Kidney (tissue), 14 donors: ENCODE results near the gene ADTRP. TPM values are rescaled to one million over a fixed set of nuclear protein-coding genes. Genes with fewer than 3 reads are reported as not detected.

Experiments
- DNase-seq, 5 donors: peaks; one replicate each; pipeline ENCODE4 v3.0.0-alpha.2; 2013 to 2020
- FAIRE-seq: peaks from 2 replicates; lab custom pipeline; 2012; peaks lifted over from hg19 to GRCh38; lab: Jason Lieb, UNC
- H3K27ac ChIP-seq, 2 donors: one replicate each; pipeline ENCODE4 v1.7.0; 2013; ENCODE audit warnings: low read depth in 2 of 2, low read length in 2 of 2, inconsistent platforms in 1 of 2
- H3K27me3 ChIP-seq: one replicate; pipeline ENCODE4 v1.7.1; 2013; ENCODE audit warnings: low read length, inconsistent platforms; ENCODE audit not compliant: control insufficient read depth, insufficient read depth
- H3K36me3 ChIP-seq, 3 donors: one replicate each; pipeline versions ENCODE4 v1.7.0 to v1.7.1; 2013; ENCODE audit warnings: low read length in 3 of 3, control low read depth in 1 of 3, inconsistent platforms in 1 of 3; ENCODE audit not compliant: insufficient read depth in 3 of 3, control insufficient read depth in 2 of 3
- H3K4me1 ChIP-seq, 3 donors: one replicate each; pipeline versions ENCODE4 v1.7.0 to v1.7.1; 2013; ENCODE audit warnings: low read length in 3 of 3, inconsistent platforms in 1 of 3, low read depth in 1 of 3; ENCODE audit not compliant: control insufficient read depth in 2 of 3, insufficient read depth in 2 of 3
- H3K4me3 ChIP-seq, 3 donors: one replicate each; pipeline versions ENCODE4 v1.7.0 to v1.8.1; 2013; ENCODE audit warnings: low read length in 3 of 3, control low read depth in 1 of 3, inconsistent platforms in 1 of 3
- H3K9ac ChIP-seq, 3 donors: one replicate each; pipeline versions ENCODE4 v1.7.0 to v1.7.1; 2013; ENCODE audit warnings: low read length in 3 of 3, control low read depth in 1 of 3, inconsistent platforms in 1 of 3
- H3K9me3 ChIP-seq, 3 donors: one replicate each; pipeline versions ENCODE4 v1.7.0 to v1.7.1; 2013; ENCODE audit warnings: low read length in 3 of 3, control low read depth in 1 of 3, inconsistent platforms in 1 of 3; ENCODE audit not compliant: control insufficient read depth in 2 of 3, insufficient read depth in 1 of 3
- CTCF ChIP-seq: IDR thresholded peaks from 3 replicates; pipeline ENCODE4 v1.5.1; 2012; ENCODE audit warnings: mild to moderate bottlenecking, moderate library complexity, borderline replicate concordance; ENCODE audit not compliant: insufficient read depth; ENCODE audit errors: extremely low read depth
- intact Hi-C: fragments of 100-400 bp; cut with DNase I; formaldehyde crosslinking; loops from one replicate; pipeline ENCODE4 v1.11.1; 2022
- polyA plus RNA-seq: library from polyadenylated mRNA; stranded (reverse); fragments of 350-450 nt; fragmentation: Illumina TruSeq; extraction: RNeasy Lipid Tissue Mini Kit (QIAGEN cat#74804); gene quantifications from one replicate; pipeline ENCODE4 v1.2.3, GENCODE V29; 2014; ENCODE audit warnings: low read depth, low replicate concordance; ENCODE audit not compliant: insufficient read depth
- total RNA-seq: library from RNA; stranded (reverse); fragmentation: NEBNext Ultra II Directional; extraction: Animal tissue kit (Norgen Biotek cat#: 25700); gene quantifications from one replicate; pipeline ENCODE4 v1.2.1, GENCODE V29; 2021
- donor health status: control.
- donor health status: control.
- donor health status: control.
- donor health status: control.
- donor health status: control.
- donor health status: DM: yes; HTN: yes; CAD: no.
- donor health status: Normal renal cell carcinoma (clear cell type).

Gene ADTRP
- total and polyA plus RNA-seq, 2 donors from 2014 or later, result 2.7 to 5.9 TPM

GRCh38 chr6:11793277-11793676 lies 14.7 kb upstream of the ADTRP start:
- DNase-seq (no peak), FAIRE-seq (no peak)
- H3K4me3 ChIP-seq, result no peak overlapping the region
- H3K36me3 ChIP-seq, result no peaks in the 10 kb centered on the region
- no peaks in the 10 kb centered on the region for H3K9me3 ChIP-seq
- TF ChIP-seq CTCF, result no peak
- intact Hi-C loops, result no loop called here
- peaks cover 0 to 8% (median 6%) of the 10 kb centered on the region in 3 donors for H3K4me1 ChIP-seq
- H3K27me3 ChIP-seq, result no peaks in the 10 kb centered on the region
- H3K27ac ChIP-seq, result no peak overlapping the region
- no peak overlapping the region for H3K9ac ChIP-seq

- intact Hi-C loops, result no loop called here
- Histone ChIP-seq H3K9me3 (no peaks in the 10 kb centered on the region), H3K36me3 (no peaks in the 10 kb centered on the region), H3K4me3 (no peak overlapping the region), H3K27ac (no peak overlapping the region), H3K27me3 (no peaks in the 10 kb centered on the region), H3K4me1 (peaks cover 0 to 8% (median 6%) of the 10 kb centered on the region in 3 donors), H3K9ac (no peak overlapping the region)
- no peak for TF ChIP-seq CTCF
- FAIRE-seq, result no peak
- no peak for DNase-seq
Measured at GRCh38 chr6:11791354-11792107, 12.9 kb upstream of the ADTRP start.

GRCh38 chr6:11789744-11790143 lies 11.1 kb upstream of the ADTRP start:
- H3K27me3 ChIP-seq, result no peaks in the 10 kb centered on the region
- H3K9ac ChIP-seq, result no peak overlapping the region
- no peak for DNase-seq
- no peak for FAIRE-seq
- H3K27ac ChIP-seq, result no peak overlapping the region
- peaks cover 0 to 6% (median 3%) of the 10 kb centered on the region in 3 donors for H3K4me1 ChIP-seq
- no peak overlapping the region for H3K4me3 ChIP-seq
- intact Hi-C loops, result no loop called here
- TF ChIP-seq CTCF, result no peak
- no peaks in the 10 kb centered on the region for H3K36me3 ChIP-seq
- H3K9me3 ChIP-seq, result no peaks in the 10 kb centered on the region
